Right ventricle myocardium superior (tissue), 1 donor: Measurements from ENCODE around the gene CFAP74. TPM values are rescaled to one million over a fixed set of nuclear protein-coding genes. Genes with fewer than 3 reads are reported as not detected.
"Not testable (repeated sequence)": the region's sequence is repeated elsewhere in the genome, so short reads cannot be mapped to it uniquely, and the experiment has no call there.

Experiments used
- ATAC-seq: fragments of 200-7000 bp; cut with Tn5 transposase; one replicate; pipeline ENCODE4 v1.9.1; 2020; ENCODE audit warnings: mild to moderate bottlenecking; ENCODE audit not compliant: poor library complexity
- DNase-seq: peaks from one replicate; pipeline ENCODE4 v3.0.0-alpha.2; 2020
- intact Hi-C: fragments of 100-400 bp; cut with DNase I; formaldehyde crosslinking; loops from one replicate; pipeline ENCODE4 v1.11.2; 2022
- total RNA-seq: library from RNA; stranded (reverse); fragmentation: NEBNext Ultra II Directional; extraction: Animal tissue kit (Norgen Biotek cat#: 25700); gene quantifications from one replicate; pipeline ENCODE4 v1.2.1, GENCODE V29; 2021
- donor health status: DM: no; HTN: yes; CAD: no; lungs with severe emphysema.

CFAP74 gene
- total RNA-seq, 1 donor from 2014 or later: not detected

- intact Hi-C loops: no loop called here
- ATAC-seq (no peak), DNase-seq (no peak)
Observed at GRCh38 chr1:1994536-1994935, 9.1 kb downstream of the CFAP74 start.

GRCh38 chr1:1990222-1990621 lies 13.4 kb downstream of the CFAP74 start:
- ATAC-seq (peak; percentile 54), DNase-seq (no peak)
- intact Hi-C loops: no loop called here

- DNase-seq: no peak
- ATAC-seq: peak; percentile 57
Observed at GRCh38 chr1:1989789-1990188, 13.8 kb downstream of the CFAP74 start.

GRCh38 chr1:1989102-1989542 lies 14.5 kb downstream of the CFAP74 start:
- intact Hi-C loops: no loop called here
- DNase-seq (peak; percentile 61), ATAC-seq (peak; percentile 64)

More at GRCh38 chr1:1989789-1990188, 13.8 kb downstream of the CFAP74 start:
- intact Hi-C loops: no loop called here

GRCh38 chr1:1988061-1988945 lies 15.3 kb downstream of the CFAP74 start:
- intact Hi-C loops: no loop called here
- no peak for ATAC-seq

GRCh38 chr1:1987142-1987510 lies 16.5 kb downstream of the CFAP74 start:
- intact Hi-C loops: no loop called here
- ATAC-seq (no peak), DNase-seq (no peak)

More at GRCh38 chr1:1988061-1988945, 15.3 kb downstream of the CFAP74 start:
- DNase-seq: no peak

- no peak for DNase-seq
- ATAC-seq: no peak
- intact Hi-C loops: no loop called here
Observed at GRCh38 chr1:1986451-1987141, 17.0 kb downstream of the CFAP74 start.

- intact Hi-C loops: no loop called here
- DNase-seq: no peak
- ATAC-seq: no peak
Observed at GRCh38 chr1:1985375-1986050, 18.1 kb downstream of the CFAP74 start.

- intact Hi-C loops: no loop called here
- ATAC-seq (no peak), DNase-seq (no peak)
Observed at GRCh38 chr1:1984560-1985070, 19.0 kb downstream of the CFAP74 start.

- ATAC-seq: no peak
- no peak for DNase-seq
- intact Hi-C loops: no loop called here
Observed at GRCh38 chr1:1982379-1983232, 21.0 kb downstream of the CFAP74 start.

GRCh38 chr1:1981631-1982327 lies 21.8 kb downstream of the CFAP74 start:
- DNase-seq, ATAC-seq, intact Hi-C loops: not testable (repeated sequence)

- ATAC-seq: no peak
- intact Hi-C loops: no loop called here
Observed at GRCh38 chr1:1981142-1981500, 22.5 kb downstream of the CFAP74 start.

GRCh38 chr1:1980467-1981141 lies 23.0 kb downstream of the CFAP74 start:
- DNase-seq (no peak), ATAC-seq (no peak)
- intact Hi-C loops: no loop called here

More at GRCh38 chr1:1981142-1981500, 22.5 kb downstream of the CFAP74 start:
- no peak for DNase-seq

- ATAC-seq: no peak
- intact Hi-C loops: no loop called here
- DNase-seq: no peak
Observed at GRCh38 chr1:1979482-1980165, 24.0 kb downstream of the CFAP74 start.

- intact Hi-C loops, ATAC-seq, DNase-seq: not testable (repeated sequence)
Observed at GRCh38 chr1:1978690-1979481, 24.7 kb downstream of the CFAP74 start.

GRCh38 chr1:1978108-1978507 lies 25.5 kb downstream of the CFAP74 start:
- no peak for DNase-seq

More at GRCh38 chr1:1978108-1978507, 25.5 kb downstream of the CFAP74 start:
- intact Hi-C loops: no loop called here
- ATAC-seq: no peak
